HCT116 (cell line): ENCODE results near the gene THEMIS. TPM values are rescaled to one million over a fixed set of nuclear protein-coding genes. Genes with fewer than 3 reads are reported as not detected.

ENCODE experiments used
- ATAC-seq: fragments of 200-7000 bp; cut with Tn5 transposase; 2 replicates; pipeline ENCODE4 v1.9.1; 2020; ENCODE audit warnings: mild to moderate bottlenecking, moderate library complexity
- BruUV-seq: library from RNA; stranded (reverse); fragments of 400-500 nt; replicated peaks from 2 replicates; lab custom pipeline; 2021; lab: Mats Ljungman, UMichigan
- CTCF ChIA-PET: fragments of 300-600 bp; sonication (Branson Sonifier 250); formaldehyde crosslinking; loops from one replicate; lab custom pipeline; 2021; ENCODE audit warnings: antibody characterized with exemption; lab: Charles Lee
- POLR2A ChIA-PET: fragments of 300-600, 350-600 bp; sonication (Branson Sonifier 250); formaldehyde crosslinking; loops from one replicate; lab custom pipeline; 2021; ENCODE audit warnings: antibody characterized with exemption; lab: Charles Lee
- RAD21 ChIA-PET, 2 experiments: fragments of 300-600 bp; sonication (Branson Sonifier 250); formaldehyde crosslinking; loops; one replicate each; lab custom pipeline; 2023; ENCODE audit warnings: low total read pairs in 2 of 2; ENCODE audit not compliant: uncharacterized antibody in 2 of 2, unreplicated experiment in 2 of 2, low non-redundant PET in 1 of 2; lab: Charles Lee
- DNase-seq: peaks from one replicate; pipeline ENCODE4 v3.0.0-alpha.2; 2010; ENCODE audit warnings: low read depth, low spot score
- H2AFZ ChIP-seq: fragments of 200-600 bp; shearing (Covaris generic), sonication (generic); 2 replicates; pipeline ENCODE4 v1.6.1; 2017; ENCODE audit warnings: low read depth, mixed run types, mixed read lengths, antibody characterized with exemption, low read length; ENCODE audit not compliant: poor library complexity, severe bottlenecking
- H3K27ac ChIP-seq: 2 replicates; pipeline ENCODE4 v1.5.1; 2012; ENCODE audit warnings: low read depth, low read length
- H3K27me3 ChIP-seq: fragments of 200-600 bp; sonication (generic); 2 replicates; pipeline ENCODE4 v1.6.1; 2016; ENCODE audit warnings: mixed run types, low read length, mixed read lengths; ENCODE audit not compliant: insufficient read depth
- H3K36me3 ChIP-seq, 2 experiments: fragments of 200-500 bp in 1 of 2; fragments of 200-600 bp in 1 of 2; sonication (Bioruptor generic) in 1 of 2; sonication (generic) in 1 of 2; 2 replicates each; pipeline versions ENCODE4 v1.5.1 to v1.6.1; 2014 to 2016; ENCODE audit warnings: low read length in 2 of 2, inconsistent platforms in 1 of 2, mixed read lengths in 1 of 2, mixed run types in 1 of 2; ENCODE audit not compliant: insufficient read depth in 2 of 2, control insufficient read depth in 1 of 2
- H3K4me1 ChIP-seq, 2 experiments: fragments of 200-600 bp in 1 of 2; sonication (generic) in 1 of 2; 2 replicates each; pipeline versions ENCODE4 v1.5.1 to v1.6.1; 2012 to 2017; ENCODE audit warnings: low read length in 2 of 2, inconsistent platforms in 1 of 2, mild to moderate bottlenecking in 1 of 2, mixed read lengths in 1 of 2, mixed run types in 1 of 2, moderate library complexity in 1 of 2; ENCODE audit not compliant: insufficient read depth in 2 of 2, control insufficient read depth in 1 of 2
- H3K4me2 ChIP-seq: fragments of 200-600 bp; sonication (generic); 2 replicates; pipeline ENCODE4 v1.6.1; 2017; ENCODE audit warnings: mixed run types, low read length, mixed read lengths
- H3K4me3 ChIP-seq, 2 experiments: fragments of 200-600 bp in 1 of 2; sonication (generic) in 1 of 2; replicated peaks in 1 of 2; 2 replicates each; pipeline ENCODE4 v1.5.1; 2011 to 2016; ENCODE audit warnings: low read length in 2 of 2, control low read depth in 1 of 2, low read depth in 1 of 2, mild to moderate bottlenecking in 1 of 2, mixed read lengths in 1 of 2, mixed run types in 1 of 2
- H3K79me2 ChIP-seq: fragments of 200-600 bp; sonication (generic); 2 replicates; pipeline ENCODE4 v1.6.1; 2017; ENCODE audit warnings: mild to moderate bottlenecking, mixed run types, low read length, moderate library complexity, mixed read lengths; ENCODE audit not compliant: insufficient read depth
- H3K9ac ChIP-seq: fragments of 200-600 bp; sonication (generic); 2 replicates; pipeline ENCODE4 v1.6.1; 2016; ENCODE audit warnings: low read length, mixed read lengths
- H3K9me2 ChIP-seq: fragments of 200-600 bp; sonication (generic), shearing (Covaris generic); 2 replicates; pipeline ENCODE4 v1.6.1; 2017; ENCODE audit warnings: mixed run types, mild to moderate bottlenecking, moderate library complexity; ENCODE audit not compliant: insufficient read depth
- H3K9me3 ChIP-seq, 2 experiments: fragments of 200-500 bp in 1 of 2; fragments of 200-600 bp in 1 of 2; sonication (Bioruptor generic) in 1 of 2; sonication (generic) in 1 of 2; 2 replicates each; pipeline ENCODE4 v1.6.1; 2014 to 2017; ENCODE audit warnings: low read length in 2 of 2, mixed read lengths in 2 of 2, inconsistent platforms in 1 of 2, low read depth in 1 of 2, mild to moderate bottlenecking in 1 of 2, mixed run types in 1 of 2, moderate library complexity in 1 of 2; ENCODE audit not compliant: control insufficient read depth in 1 of 2, insufficient read depth in 1 of 2
- H4K20me1 ChIP-seq: fragments of 200-600 bp; sonication (generic), shearing (Covaris generic); 2 replicates; pipeline ENCODE4 v1.6.1; 2017; ENCODE audit warnings: mixed run types, mild to moderate bottlenecking, moderate library complexity; ENCODE audit not compliant: insufficient read depth
- CEBPB ChIP-seq: IDR thresholded peaks from 2 replicates; pipeline ENCODE4 v1.6.1; 2012; ENCODE audit warnings: low read depth
- EZH2 ChIP-seq: fragments of 200-600 bp; sonication (generic); IDR thresholded peaks from 2 replicates; pipeline ENCODE4 v1.6.1; 2017; ENCODE audit warnings: antibody characterized with exemption, mixed run types
- EZH2phosphoT487 ChIP-seq: fragments of 200-600 bp; IDR thresholded peaks from 2 replicates; pipeline ENCODE4 v1.6.1; 2018; ENCODE audit warnings: antibody characterized with exemption, borderline replicate concordance
- FOSL1 ChIP-seq: IDR thresholded peaks from 2 replicates; pipeline ENCODE4 v1.6.1; 2012; ENCODE audit warnings: low read depth
- JUND ChIP-seq: IDR thresholded peaks from 2 replicates; pipeline ENCODE4 v1.6.1; 2012
- MAX ChIP-seq: IDR thresholded peaks from 2 replicates; pipeline ENCODE4 v1.6.1; 2012
- RAD21 ChIP-seq: IDR thresholded peaks from 2 replicates; pipeline ENCODE4 v1.6.1; 2012; ENCODE audit warnings: low read depth, mild to moderate bottlenecking
- SIN3A ChIP-seq: IDR thresholded peaks from 2 replicates; pipeline ENCODE4 v1.6.1; 2012; ENCODE audit warnings: low read depth
- SP1 ChIP-seq: IDR thresholded peaks from 2 replicates; pipeline ENCODE4 v1.6.1; 2012; ENCODE audit warnings: low read depth
- SRF ChIP-seq: IDR thresholded peaks from 2 replicates; pipeline ENCODE4 v1.6.1; 2012; ENCODE audit warnings: low read depth
- TCF7L2 ChIP-seq: IDR thresholded peaks from 2 replicates; pipeline ENCODE4 v1.7.0; 2011; ENCODE audit warnings: borderline replicate concordance, inconsistent platforms; ENCODE audit not compliant: insufficient read depth, insufficient read length; ENCODE audit errors: extremely low read depth
- ZNF274 ChIP-seq: fragments of 200-500 bp; sonication (Bioruptor generic); IDR thresholded peaks from 2 replicates; pipeline ENCODE4 v1.6.1; 2014; ENCODE audit warnings: mild to moderate bottlenecking, low read depth, low read length, inconsistent platforms
- intact Hi-C: fragments of 100-400 bp; cut with micrococcal nuclease; formaldehyde crosslinking; loops from 2 replicates; pipeline ENCODE4 v1.10.0; 2022
- total RNA-seq: library from RNA; stranded (reverse); gene quantifications from one replicate; pipeline ENCODE4 v1.2.1, GENCODE V29; 2021; ENCODE audit not compliant: unreplicated experiment
- TF ChIP-seq, protein P1 (sequence below): IDR thresholded peaks from 2 replicates; pipeline ENCODE4 v1.6.1; 2011; ENCODE audit warnings: mild to moderate bottlenecking, low read length, moderate library complexity; ENCODE audit not compliant: insufficient replicate concordance; ENCODE audit errors: extremely low read depth
- TF ChIP-seq, protein P2 (sequence below): IDR thresholded peaks from 2 replicates; pipeline ENCODE4 v1.6.1; 2012

Gene THEMIS
- total RNA-seq, 1 experiment from 2014 or later: 0.20 TPM

GRCh38 chr6:127921982-127922381 is 21.1 kb upstream of the THEMIS start:
- no peaks in the 10 kb centered on the region for H3K27me3 ChIP-seq
- DNase-seq: no peak
- no peaks in the 10 kb centered on the region for H3K36me3 ChIP-seq
- H3K9me3 ChIP-seq: no peaks in the 10 kb centered on the region; a peak in 1 of 4 replicates
- H3K4me2 ChIP-seq: no peak overlapping the region
- H3K27ac ChIP-seq: no peak overlapping the region
- no TSS peak for BruUV-seq
- ATAC-seq: no peak
- no peaks in the 10 kb centered on the region for H3K9me2 ChIP-seq
- H3K4me1 ChIP-seq: no peaks in the 10 kb centered on the region
- POLR2A ChIA-PET: no interaction called here
- H3K79me2 ChIP-seq: no peaks in the 10 kb centered on the region
- TF ChIP-seq JUND: no peak
- TF ChIP-seq SIN3A: no peak
- TF ChIP-seq ZNF274: no peak
- no peak for TF ChIP-seq CEBPB
- TF ChIP-seq TCF7L2: no peak
- TF ChIP-seq MAX: no peak
- no peak for TF ChIP-seq EZH2phosphoT487
- TF ChIP-seq EZH2: no peak
- TF ChIP-seq, protein P1, sequence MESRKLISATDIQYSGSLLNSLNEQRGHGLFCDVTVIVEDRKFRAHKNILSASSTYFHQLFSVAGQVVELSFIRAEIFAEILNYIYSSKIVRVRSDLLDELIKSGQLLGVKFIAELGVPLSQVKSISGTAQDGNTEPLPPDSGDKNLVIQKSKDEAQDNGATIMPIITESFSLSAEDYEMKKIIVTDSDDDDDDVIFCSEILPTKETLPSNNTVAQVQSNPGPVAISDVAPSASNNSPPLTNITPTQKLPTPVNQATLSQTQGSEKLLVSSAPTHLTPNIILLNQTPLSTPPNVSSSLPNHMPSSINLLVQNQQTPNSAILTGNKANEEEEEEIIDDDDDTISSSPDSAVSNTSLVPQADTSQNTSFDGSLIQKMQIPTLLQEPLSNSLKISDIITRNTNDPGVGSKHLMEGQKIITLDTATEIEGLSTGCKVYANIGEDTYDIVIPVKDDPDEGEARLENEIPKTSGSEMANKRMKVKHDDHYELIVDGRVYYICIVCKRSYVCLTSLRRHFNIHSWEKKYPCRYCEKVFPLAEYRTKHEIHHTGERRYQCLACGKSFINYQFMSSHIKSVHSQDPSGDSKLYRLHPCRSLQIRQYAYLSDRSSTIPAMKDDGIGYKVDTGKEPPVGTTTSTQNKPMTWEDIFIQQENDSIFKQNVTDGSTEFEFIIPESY: no peak
- no peak for TF ChIP-seq SRF
- no peak for TF ChIP-seq FOSL1
- TF ChIP-seq, protein P2, sequence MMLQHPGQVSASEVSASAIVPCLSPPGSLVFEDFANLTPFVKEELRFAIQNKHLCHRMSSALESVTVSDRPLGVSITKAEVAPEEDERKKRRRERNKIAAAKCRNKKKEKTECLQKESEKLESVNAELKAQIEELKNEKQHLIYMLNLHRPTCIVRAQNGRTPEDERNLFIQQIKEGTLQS: no peak
- TF ChIP-seq RAD21: no peak
- TF ChIP-seq SP1: no peak
- H2AFZ ChIP-seq: no peak overlapping the region
- CTCF ChIA-PET: no interaction called here
- H3K4me3 ChIP-seq: no peak overlapping the region
- H3K9ac ChIP-seq: no peak overlapping the region
- H4K20me1 ChIP-seq: no peaks in the 10 kb centered on the region
- intact Hi-C loops: no loop called here
- RAD21 ChIA-PET: no interaction called here
